IPS-18a (cell line): Measurements from ENCODE around the gene B3GALT6.

Experiments used
- H3K27ac ChIP-seq: one replicate; pipeline ENCODE4 v1.5.1; 2013; ENCODE audit warnings: low read length
- H3K27me3 ChIP-seq: one replicate; pipeline ENCODE4 v1.6.1; 2013; ENCODE audit warnings: mild to moderate bottlenecking, low read length; ENCODE audit not compliant: control insufficient read depth, insufficient read depth
- H3K36me3 ChIP-seq: one replicate; pipeline ENCODE4 v1.6.1; 2013; ENCODE audit warnings: low read depth, low read length; ENCODE audit not compliant: control insufficient read depth
- H3K4me1 ChIP-seq: one replicate; pipeline ENCODE4 v1.6.1; 2013; ENCODE audit warnings: low read depth, low read length; ENCODE audit not compliant: control insufficient read depth
- H3K4me3 ChIP-seq: one replicate; pipeline ENCODE4 v1.5.1; 2013; ENCODE audit warnings: low read length
- H3K9ac ChIP-seq: one replicate; pipeline ENCODE4 v1.6.1; 2013; ENCODE audit warnings: mild to moderate bottlenecking, low read length, moderate library complexity
- H3K9me3 ChIP-seq: one replicate; pipeline ENCODE4 v1.6.1; 2013; ENCODE audit warnings: low read depth, low read length; ENCODE audit not compliant: control insufficient read depth

B3GALT6 gene

DNA sequence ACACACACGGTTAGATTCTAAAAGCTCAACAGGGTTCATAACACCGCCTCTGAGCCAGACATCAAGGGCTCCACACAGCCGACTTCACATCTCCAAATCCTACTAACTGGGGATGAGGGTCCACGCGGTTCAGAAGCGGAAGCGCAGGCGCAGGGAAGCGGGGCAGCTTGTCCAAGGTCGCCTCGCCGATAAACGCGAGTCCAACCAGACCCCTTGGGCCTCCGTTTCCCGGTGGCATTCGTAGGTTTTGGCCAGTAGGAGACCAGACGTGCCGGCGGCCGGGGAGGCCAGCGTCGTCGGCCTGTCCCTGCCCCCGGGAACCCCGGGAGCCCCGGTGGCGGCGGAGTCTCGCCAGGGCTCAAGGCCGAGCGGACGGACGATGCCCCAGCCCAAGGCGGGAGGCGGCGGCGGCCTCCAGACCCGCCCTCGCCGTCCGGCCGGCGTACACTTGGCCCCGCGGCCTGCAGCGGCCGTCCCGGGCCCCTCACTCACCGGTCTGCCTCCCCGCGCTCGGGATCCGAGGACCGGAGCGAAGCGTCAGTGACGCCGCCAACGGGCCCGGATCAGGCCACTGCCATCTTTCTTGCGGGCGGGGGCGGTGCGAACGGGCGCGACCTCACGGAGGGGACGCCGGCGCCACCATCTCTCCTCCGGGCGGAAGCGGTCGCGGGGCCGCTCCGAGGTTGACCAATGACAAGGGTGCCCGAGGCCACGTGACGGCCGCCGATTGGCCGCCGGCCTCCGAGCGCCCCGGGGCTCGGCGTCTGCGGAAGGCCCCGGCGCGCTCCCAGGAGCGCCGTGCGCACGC, 433 bp upstream of the B3GALT6 start, which contains the start of gene SDF4:
SDF4 (minus strand) TSS at position 602 of the 808 bp plus-strand sequence. CDS start 3,229 bp downstream, outside the sequence.
- Histone ChIP-seq H3K9me3 (no peaks in the 10 kb centered on the region), H3K4me3 (peak within 1 kb of the TSS; percentile 65), H3K27ac (peak within 1 kb of the TSS; percentile 40), H3K4me1 (peaks cover 4% of the 10 kb centered on the region), H3K9ac (peak within 1 kb of the TSS; percentile 69), H3K27me3 (no peaks in the 10 kb centered on the region), H3K36me3 (peaks cover 15% of the 10 kb centered on the region)

- no peak overlapping the region for H3K9ac ChIP-seq
- no peaks in the 10 kb centered on the region for H3K9me3 ChIP-seq
- no peaks in the 10 kb centered on the region for H3K27me3 ChIP-seq
- peaks cover 4% of the 10 kb centered on the region for H3K4me1 ChIP-seq
- H3K4me3 ChIP-seq = no peak overlapping the region
- no peak overlapping the region for H3K27ac ChIP-seq
- H3K36me3 ChIP-seq = peaks cover 10% of the 10 kb centered on the region
Measured at GRCh38 chr1:1232796-1233566, 944 bp downstream of the B3GALT6 start.

DNA sequence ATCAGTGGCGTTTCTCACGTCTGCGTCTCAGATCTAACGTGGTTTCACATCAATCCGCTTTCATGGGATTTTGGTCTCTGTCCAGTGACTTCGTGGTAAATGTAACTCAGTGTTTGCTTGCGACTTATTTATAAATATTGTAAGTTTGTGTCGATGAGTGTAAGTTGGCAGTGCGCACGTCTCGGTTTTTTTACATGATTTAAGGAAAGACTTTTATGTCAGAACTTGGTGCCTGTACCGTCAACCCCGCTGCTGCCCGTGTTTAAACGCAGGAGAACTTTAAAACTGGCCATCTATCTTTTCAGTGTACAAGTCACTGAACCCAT, 1.5 kb downstream of the B3GALT6 start:
- H3K9me3 ChIP-seq = no peaks in the 10 kb centered on the region
- H3K4me3 ChIP-seq = no peak overlapping the region
- peaks cover 4% of the 10 kb centered on the region for H3K4me1 ChIP-seq
- H3K27me3 ChIP-seq = no peaks in the 10 kb centered on the region
- H3K27ac ChIP-seq = no peak overlapping the region
- H3K36me3 ChIP-seq = peaks cover 4% of the 10 kb centered on the region
- H3K9ac ChIP-seq = no peak overlapping the region

GRCh38 chr1:1234180-1234808, 2.3 kb downstream of the B3GALT6 start:
- no peak overlapping the region for H3K27ac ChIP-seq
- no peak overlapping the region for H3K4me3 ChIP-seq
- H3K27me3 ChIP-seq = no peaks in the 10 kb centered on the region
- no peaks in the 10 kb centered on the region for H3K9me3 ChIP-seq
- H3K9ac ChIP-seq = no peak overlapping the region
- H3K4me1 ChIP-seq = peaks cover 4% of the 10 kb centered on the region
- H3K36me3 ChIP-seq = no peaks in the 10 kb centered on the region

GRCh38 chr1:1235016-1235744, 3.1 kb downstream of the B3GALT6 start:
- no peak overlapping the region for H3K9ac ChIP-seq
- H3K4me1 ChIP-seq = peaks cover 4% of the 10 kb centered on the region
- H3K4me3 ChIP-seq = no peak overlapping the region
- H3K9me3 ChIP-seq = no peaks in the 10 kb centered on the region
- no peak overlapping the region for H3K27ac ChIP-seq
- no peaks in the 10 kb centered on the region for H3K27me3 ChIP-seq
- no peaks in the 10 kb centered on the region for H3K36me3 ChIP-seq

- no peaks in the 10 kb centered on the region for H3K27me3 ChIP-seq
- H3K27ac ChIP-seq = no peak overlapping the region
- no peaks in the 10 kb centered on the region for H3K4me1 ChIP-seq
- no peak overlapping the region for H3K4me3 ChIP-seq
- no peaks in the 10 kb centered on the region for H3K9me3 ChIP-seq
- no peak overlapping the region for H3K9ac ChIP-seq
- no peaks in the 10 kb centered on the region for H3K36me3 ChIP-seq
Measured at GRCh38 chr1:1236176-1236763, 4.2 kb downstream of the B3GALT6 start.

- Histone ChIP-seq H3K27ac (no peak overlapping the region), H3K27me3 (no peaks in the 10 kb centered on the region), H3K9ac (no peak overlapping the region), H3K4me1 (no peaks in the 10 kb centered on the region), H3K4me3 (no peak overlapping the region), H3K9me3 (no peaks in the 10 kb centered on the region), H3K36me3 (no peaks in the 10 kb centered on the region)
Measured at GRCh38 chr1:1236945-1237873, 5.2 kb downstream of the B3GALT6 start.

GRCh38 chr1:1237874-1238701, 6.1 kb downstream of the B3GALT6 start:
- no peak overlapping the region for H3K9ac ChIP-seq
- no peak overlapping the region for H3K27ac ChIP-seq
- no peaks in the 10 kb centered on the region for H3K9me3 ChIP-seq
- no peaks in the 10 kb centered on the region for H3K27me3 ChIP-seq
- no peaks in the 10 kb centered on the region for H3K4me1 ChIP-seq
- H3K4me3 ChIP-seq = no peak overlapping the region
- no peaks in the 10 kb centered on the region for H3K36me3 ChIP-seq

DNA sequence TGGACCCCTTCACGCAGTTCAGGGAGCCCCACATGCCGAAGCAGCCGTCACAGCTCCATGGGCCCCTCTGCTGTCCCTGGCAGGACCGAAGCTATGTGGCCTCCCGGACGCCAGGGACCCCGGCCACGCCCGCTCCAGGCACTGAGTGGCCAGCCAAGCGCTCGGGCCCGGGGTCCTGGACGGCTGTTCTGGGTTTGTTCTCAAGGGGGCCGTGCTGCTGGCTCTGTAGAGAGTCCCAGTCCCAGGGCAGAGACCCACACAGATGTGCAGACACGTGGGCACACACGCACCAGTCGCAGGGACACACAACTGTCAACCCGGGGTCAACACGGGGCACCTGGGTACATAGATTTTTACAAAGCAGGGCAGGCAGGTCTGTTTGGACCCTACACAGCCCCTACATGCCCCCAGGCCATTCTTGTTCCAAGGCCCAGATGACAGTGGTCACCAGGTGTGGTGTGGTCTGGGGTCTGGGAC, 6.7 kb downstream of the B3GALT6 start:
- no peaks in the 10 kb centered on the region for H3K36me3 ChIP-seq
- H3K4me3 ChIP-seq = no peak overlapping the region
- no peaks in the 10 kb centered on the region for H3K9me3 ChIP-seq
- H3K27ac ChIP-seq = no peak overlapping the region
- no peaks in the 10 kb centered on the region for H3K4me1 ChIP-seq
- H3K9ac ChIP-seq = no peak overlapping the region
- H3K27me3 ChIP-seq = no peaks in the 10 kb centered on the region

DNA sequence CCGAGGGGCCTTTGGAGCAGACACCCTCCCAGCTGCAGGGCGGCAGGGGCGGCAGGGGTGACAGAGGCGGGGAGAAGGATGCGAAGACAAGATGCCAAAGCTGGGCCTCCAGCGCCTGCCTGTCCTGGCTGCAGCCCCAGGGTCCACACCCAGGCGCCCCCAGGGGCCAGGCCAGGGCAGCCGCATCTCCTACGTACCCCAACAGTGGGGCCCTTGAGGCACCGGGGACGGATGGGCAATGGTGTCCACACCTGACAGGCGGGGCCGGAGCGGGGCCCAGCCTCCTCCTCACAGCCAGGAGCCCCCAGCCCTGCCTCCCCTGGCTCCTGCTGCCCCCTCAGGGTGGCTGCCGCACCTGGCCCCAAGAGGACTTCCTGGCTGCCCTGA, 7.2 kb downstream of the B3GALT6 start:
- no peaks in the 10 kb centered on the region for H3K4me1 ChIP-seq
- no peaks in the 10 kb centered on the region for H3K9me3 ChIP-seq
- no peaks in the 10 kb centered on the region for H3K36me3 ChIP-seq
- no peak overlapping the region for H3K27ac ChIP-seq
- no peaks in the 10 kb centered on the region for H3K27me3 ChIP-seq
- no peak overlapping the region for H3K4me3 ChIP-seq
- H3K9ac ChIP-seq = no peak overlapping the region
